ENCODE measurements around the gene CACNB2.

- TF ChIP-seq CTCF (IDR thresholded peaks at IDR 0.05) (no peak), POLR2A (IDR thresholded peaks at IDR 0.05) (no peak), POLR2AphosphoS5 (IDR thresholded peaks at IDR 0.05) (no peak)
Observed at GRCh38 chr10:18278181-18278580, 138.0 kb downstream of the CACNB2 start.

All from prostate gland (tissue), 2 donors.